GM19372 (cell line): ENCODE results near the gene MN1.

Experiments used
- ATAC-seq: cut with Tn5 transposase; IDR thresholded peaks from one replicate; pipeline ENCODE4 v1.9.1; 2021; ENCODE audit warnings: mild to moderate bottlenecking, low read depth, moderate library complexity; ENCODE audit not compliant: unreplicated experiment

MN1 gene

GRCh38 chr22:27800250-27801201, 1.0 kb downstream of the MN1 start:
- no peak for ATAC-seq

- ATAC-seq: no peak
Observed at GRCh38 chr22:27799827-27800249, 1.7 kb downstream of the MN1 start.

- ATAC-seq: no peak
Observed at GRCh38 chr22:27799015-27799826, 2.3 kb downstream of the MN1 start.

GRCh38 chr22:27798511-27799014, 3.0 kb downstream of the MN1 start:
- no peak for ATAC-seq

- ATAC-seq: no peak
Observed at GRCh38 chr22:27797520-27798391, 3.8 kb downstream of the MN1 start.

- ATAC-seq: no peak
Observed at GRCh38 chr22:27796829-27797519, 4.6 kb downstream of the MN1 start.

GRCh38 chr22:27795696-27796517, 5.6 kb downstream of the MN1 start:
- ATAC-seq: no peak

- no peak for ATAC-seq
Observed at GRCh38 chr22:27795053-27795452, 6.5 kb downstream of the MN1 start.

- ATAC-seq: no peak
Observed at GRCh38 chr22:27794226-27794625, 7.3 kb downstream of the MN1 start.

GRCh38 chr22:27793576-27793975, 8.0 kb downstream of the MN1 start:
- no peak for ATAC-seq

- no peak for ATAC-seq
Observed at GRCh38 chr22:27792452-27793161, 8.9 kb downstream of the MN1 start.

- ATAC-seq: no peak
Observed at GRCh38 chr22:27791859-27792241, 9.7 kb downstream of the MN1 start.

- no peak for ATAC-seq
Observed at GRCh38 chr22:27791159-27791858, 10.2 kb downstream of the MN1 start.

- ATAC-seq: no peak
Observed at GRCh38 chr22:27790376-27791158, 11.0 kb downstream of the MN1 start.

- ATAC-seq: no peak
Observed at GRCh38 chr22:27788500-27789288, 12.9 kb downstream of the MN1 start.

- no peak for ATAC-seq
Observed at GRCh38 chr22:27786965-27787364, 14.6 kb downstream of the MN1 start.
